GM21576 (cell line): ENCODE data around the gene UNC80.
"Not testable (repeated sequence)": the region's sequence is repeated elsewhere in the genome, so short reads cannot be mapped to it uniquely, and the experiment has no call there.

Experiments
- ATAC-seq: cut with Tn5 transposase; IDR thresholded peaks from one replicate; pipeline ENCODE4 v1.9.1; 2021; ENCODE audit warnings: mild to moderate bottlenecking, moderate library complexity; ENCODE audit not compliant: unreplicated experiment

UNC80 gene

GRCh38 chr2:209771474-209772289 is at the start of gene UNC80:
Gene UNC80, plus strand, starts transcription at chr2:209771832. Its CDS starts 241 bp downstream, at chr2:209772073.
- ATAC-seq, result no peak

- ATAC-seq, result no peak
Observed at GRCh38 chr2:209726311-209726710, 45.3 kb upstream of the UNC80 start.

- no peak for ATAC-seq
Observed at GRCh38 chr2:209727077-209727476, 44.6 kb upstream of the UNC80 start.

GRCh38 chr2:209734805-209735204 is 36.8 kb upstream of the UNC80 start:
- ATAC-seq, result no peak

GRCh38 chr2:209741953-209742352 is 29.7 kb upstream of the UNC80 start:
- no peak for ATAC-seq

GRCh38 chr2:209753020-209753419 is 18.6 kb upstream of the UNC80 start:
- no peak for ATAC-seq

GRCh38 chr2:209757163-209757562 is 14.5 kb upstream of the UNC80 start:
- no peak for ATAC-seq

GRCh38 chr2:209761566-209761965 is 10.1 kb upstream of the UNC80 start:
- ATAC-seq, result no peak

- no peak for ATAC-seq
Observed at GRCh38 chr2:209762563-209762962, 9.1 kb upstream of the UNC80 start.

- no peak for ATAC-seq
Observed at GRCh38 chr2:209763106-209763505, 8.5 kb upstream of the UNC80 start.

- no peak for ATAC-seq
Observed at GRCh38 chr2:209766613-209767012, 5.0 kb upstream of the UNC80 start.

- ATAC-seq, result no peak
Observed at GRCh38 chr2:209767316-209767715, 4.3 kb upstream of the UNC80 start.

- ATAC-seq, result no peak
Observed at GRCh38 chr2:209768557-209768956, 3.1 kb upstream of the UNC80 start.

- ATAC-seq, result no peak
Observed at GRCh38 chr2:209772290-209772685, 656 bp downstream of the UNC80 start.

- no peak for ATAC-seq
Observed at GRCh38 chr2:209773377-209773776, 1.7 kb downstream of the UNC80 start.

GRCh38 chr2:209787416-209787815 is 15.8 kb downstream of the UNC80 start:
- ATAC-seq, result no peak

- no peak for ATAC-seq
Observed at GRCh38 chr2:209788925-209789324, 17.3 kb downstream of the UNC80 start.

GRCh38 chr2:209790066-209790728 is 18.6 kb downstream of the UNC80 start:
- no peak for ATAC-seq

GRCh38 chr2:209791151-209791550 is 19.5 kb downstream of the UNC80 start:
- ATAC-seq, result no peak

GRCh38 chr2:209795425-209795824 is 23.8 kb downstream of the UNC80 start:
- ATAC-seq, result not testable (repeated sequence)

GRCh38 chr2:209805351-209805750 is 33.7 kb downstream of the UNC80 start:
- ATAC-seq, result no peak

- no peak for ATAC-seq
Observed at GRCh38 chr2:209806318-209806717, 34.7 kb downstream of the UNC80 start.
